BJ (cell line): ENCODE data around the gene KIRREL3. TPM values are rescaled to one million over a fixed set of nuclear protein-coding genes. Genes with fewer than 3 reads are reported as not detected.

Experiments
- CTCF ChIA-PET: fragments of 350-600 bp; formaldehyde crosslinking; extraction: SDS; loops from one replicate; lab custom pipeline; 2021; ENCODE audit warnings: antibody characterized with exemption, inconsistent platforms; lab: Yijun Ruan, JAX
- POLR2A ChIA-PET: fragments of 300-600 bp; sonication (Branson Sonifier 250); formaldehyde crosslinking; extraction: SDS; loops from one replicate; lab custom pipeline; 2021; ENCODE audit warnings: antibody characterized with exemption; lab: Charles Lee
- DNase-seq: peaks from one replicate; pipeline ENCODE4 v3.0.0-alpha.2; 2011; ENCODE audit warnings: low read depth
- H3K27me3 ChIP-seq: 2 replicates; pipeline ENCODE4 v1.6.0; 2011; ENCODE audit warnings: low read length; ENCODE audit not compliant: control insufficient read depth, insufficient read depth
- H3K36me3 ChIP-seq: 2 replicates; pipeline ENCODE4 v1.5.1; 2011; ENCODE audit warnings: low read length; ENCODE audit not compliant: control insufficient read depth, insufficient read depth
- H3K4me3 ChIP-seq: 2 replicates; pipeline ENCODE4 v1.5.1; 2011; ENCODE audit warnings: low read depth, mild to moderate bottlenecking, control low read depth, low read length
- CTCF ChIP-seq: IDR thresholded peaks from 2 replicates; pipeline ENCODE4 v1.5.1; 2011; ENCODE audit warnings: low read depth, mild to moderate bottlenecking, control low read depth, inconsistent platforms, low read length, moderate library complexity; ENCODE audit not compliant: insufficient read depth
- polyA plus RNA-seq: library from polyadenylated mRNA; depleted of rRNA; stranded (reverse); fragments of >200 nt; gene quantifications from 2 replicates; pipeline ENCODE4 v1.2.3, GENCODE V29; 2011

KIRREL3 gene
- polyA plus RNA-seq, 1 experiment, result 19.6 TPM

GRCh38 chr11:126968915-126969314 is 31.7 kb downstream of the KIRREL3 start:
- H3K27me3 ChIP-seq, result no peaks in the 10 kb centered on the region
- H3K4me3 ChIP-seq, result no peak overlapping the region
- ChIA-PET CTCF (interaction anchor here (0.9 to 4.8 kb wide), 9 partner anchors 9 to 361 kb away, joined by 3 to 22 read pairs (median 6); no protein-coding TSS in a partner anchor), POLR2A (no interaction called here)
- TF ChIP-seq CTCF, result no peak
- DNase-seq, result no peak
- no peaks in the 10 kb centered on the region; the same call in 1 of the 2 replicates for H3K36me3 ChIP-seq

- Histone ChIP-seq H3K36me3 (no peaks in the 10 kb centered on the region), H3K4me3 (no peak overlapping the region), H3K27me3 (no peaks in the 10 kb centered on the region)
- DNase-seq, result no peak
- CTCF ChIA-PET, result interaction anchor here (1.2 kb wide), 1 partner anchor 25 kb away, joined by 3 read pairs; no protein-coding TSS in a partner anchor
- no peak for TF ChIP-seq CTCF
- POLR2A ChIA-PET, result interaction anchor here (0.6 kb wide), 1 partner anchor 716 kb away, joined by 10 read pairs; no protein-coding TSS in a partner anchor
Observed at GRCh38 chr11:126965331-126965730, 35.2 kb downstream of the KIRREL3 start.

- no peak for DNase-seq
- CTCF ChIA-PET, result interaction anchor here (1.0 kb wide), 1 partner anchor 15 kb away, joined by 4 read pairs; no protein-coding TSS in a partner anchor
- Histone ChIP-seq H3K27me3 (no peaks in the 10 kb centered on the region), H3K4me3 (no peak overlapping the region), H3K36me3 (no peaks in the 10 kb centered on the region)
- no peak for TF ChIP-seq CTCF
- POLR2A ChIA-PET, result no interaction called here
Observed at GRCh38 chr11:126963603-126964363, 36.8 kb downstream of the KIRREL3 start.

GRCh38 chr11:126963115-126963514 is 37.5 kb downstream of the KIRREL3 start:
- no peak for DNase-seq
- no peaks in the 10 kb centered on the region for H3K36me3 ChIP-seq
- ChIA-PET POLR2A (no interaction called here), CTCF (no interaction called here)
- no peaks in the 10 kb centered on the region for H3K27me3 ChIP-seq
- no peak overlapping the region for H3K4me3 ChIP-seq
- TF ChIP-seq CTCF, result no peak

GRCh38 chr11:126959700-126960099 is 40.9 kb downstream of the KIRREL3 start:
- no peaks in the 10 kb centered on the region for H3K36me3 ChIP-seq
- H3K4me3 ChIP-seq, result no peak overlapping the region
- ChIA-PET POLR2A (no interaction called here), CTCF (no interaction called here)
- no peaks in the 10 kb centered on the region for H3K27me3 ChIP-seq
- no peak for TF ChIP-seq CTCF
- DNase-seq, result no peak
